Mucosa of gallbladder (tissue), 1 donor: Measurements from ENCODE around the gene METTL17. TPM values are rescaled to one million over a fixed set of nuclear protein-coding genes. Genes with fewer than 3 reads are reported as not detected.

Experiments used
- DNase-seq: peaks from one replicate; pipeline ENCODE4 v3.0.0-alpha.2; 2020; ENCODE audit warnings: low spot score
- total RNA-seq: library from RNA; stranded (reverse); gene quantifications from one replicate; pipeline ENCODE4 v1.2.1, GENCODE V29; 2021
- donor health status: DM: no; HTN: no; CAD: no.

Gene METTL17
- total RNA-seq, 1 donor from 2014 or later: 57.3 TPM

- no peak for DNase-seq
Observed at GRCh38 chr14:21043387-21043973, 53.7 kb downstream of the METTL17 start.

- DNase-seq: no peak
Observed at GRCh38 chr14:21043974-21044618, 54.3 kb downstream of the METTL17 start.

Other genes with a start within 250 kb of the METTL17 start
- not detected for gene EDDM3A, start 244.1 kb upstream of the METTL17 start, total RNA-seq
- not detected for gene EDDM3B, start 221.6 kb upstream of the METTL17 start, total RNA-seq
- 17.3 TPM for gene RNASE6, start 208.7 kb upstream of the METTL17 start, total RNA-seq
- gene RNASE1, start 187.1 kb upstream of the METTL17 start, total RNA-seq: 609 TPM
- gene RNASE3, start 98.6 kb upstream of the METTL17 start, total RNA-seq: 0.52 TPM
- 1.8 TPM for gene RNASE2, start 34.5 kb upstream of the METTL17 start, total RNA-seq
- gene SLC39A2, start 9.3 kb downstream of the METTL17 start, total RNA-seq: not detected
- gene NDRG2, start 35.1 kb downstream of the METTL17 start, total RNA-seq: 237 TPM
- gene TPPP2, start 40.2 kb downstream of the METTL17 start, total RNA-seq: 0.81 TPM
- gene RNASE13, start 44.8 kb downstream of the METTL17 start, total RNA-seq: 0.12 TPM
- 22.1 TPM for gene RNASE7, start 52.4 kb downstream of the METTL17 start, total RNA-seq
- not detected for gene RNASE8, start 67.8 kb downstream of the METTL17 start, total RNA-seq
- gene ARHGEF40, start 80.3 kb downstream of the METTL17 start, total RNA-seq: 124 TPM
- gene ZNF219, start 108.7 kb downstream of the METTL17 start, total RNA-seq: 57.5 TPM
- 4.3 TPM for gene TMEM253, start 111.1 kb downstream of the METTL17 start, total RNA-seq
- not detected for gene OR5AU1, start 166.1 kb downstream of the METTL17 start, total RNA-seq